H1 (cell line): ENCODE data around the gene HDAC8.

Experiments used
- CTCF ChIP-seq, 3 experiments: IDR thresholded peaks; 1 replicate in 2 of 3; 2 replicates in 1 of 3; pipeline versions ENCODE4 v1.5.1 to v1.6.1; 2011; ENCODE audit warnings: low read length in 3 of 3, mild to moderate bottlenecking in 3 of 3, inconsistent platforms in 2 of 3, low read depth in 1 of 3, moderate library complexity in 1 of 3; ENCODE audit not compliant: insufficient read depth in 1 of 3; ENCODE audit errors: control extremely low read depth in 1 of 3
- GABPA ChIP-seq: IDR thresholded peaks from 2 replicates; pipeline ENCODE4 v1.6.1; 2011; ENCODE audit warnings: mild to moderate bottlenecking, low read length, moderate library complexity, borderline replicate concordance; ENCODE audit not compliant: insufficient read depth
- POLR2A ChIP-seq, 2 experiments: IDR thresholded peaks; 1 replicate in 1 of 2; 2 replicates in 1 of 2; pipeline ENCODE4 v1.6.1; 2011; ENCODE audit warnings: low read depth in 2 of 2, low read length in 2 of 2, mild to moderate bottlenecking in 2 of 2; ENCODE audit errors: control extremely low read depth in 1 of 2
- SP4 ChIP-seq: IDR thresholded peaks from 2 replicates; pipeline ENCODE4 v1.6.1; 2012; ENCODE audit warnings: low read length, inconsistent platforms

- TF ChIP-seq GABPA (no peak), CTCF (IDR thresholded peaks at IDR 0.05; ENCODE audit: control extremely low read depth in 1 of 3, insufficient read depth in 1 of 3, low read depth in 1 of 3, low read length in 3 of 3) (no peak), SP4 (no peak), POLR2A (IDR thresholded peaks at IDR 0.05; ENCODE audit: control extremely low read depth in 1 of 2, low read depth in 2 of 2, low read length in 2 of 2) (no peak)
These were observed 94.3 kb downstream of the HDAC8 start for GRCh38 chrX:72478351-72478750.
